Panc1 (cell line): ENCODE measurements around the gene MCRIP2. TPM values are rescaled to one million over a fixed set of nuclear protein-coding genes. Genes with fewer than 3 reads are reported as not detected.

ENCODE experiments used
- ATAC-seq: fragments of 200-7000 bp; cut with Tn5 transposase; 2 replicates; pipeline ENCODE4 v1.9.1; 2020; ENCODE audit warnings: mild to moderate bottlenecking, moderate library complexity
- BruUV-seq: library from RNA; stranded (reverse); fragments of 400-500 nt; replicated peaks from 2 replicates; lab custom pipeline; 2021; lab: Mats Ljungman, UMichigan
- CTCF ChIA-PET: fragments of 300-600 bp; sonication (Branson Sonifier 250); formaldehyde crosslinking; loops from one replicate; lab custom pipeline; 2022; ENCODE audit warnings: antibody characterized with exemption; lab: Charles Lee
- POLR2A ChIA-PET: fragments of 300-600 bp; sonication (Branson Sonifier 250); formaldehyde crosslinking; loops from one replicate; lab custom pipeline; 2022; ENCODE audit warnings: antibody characterized with exemption; lab: Charles Lee
- DNase-seq: peaks from one replicate; pipeline ENCODE4 v3.0.0-alpha.2; 2010; ENCODE audit warnings: low read depth, low spot score
- H3K27ac ChIP-seq: 2 replicates; pipeline ENCODE4 v1.5.1; 2011; ENCODE audit warnings: mild to moderate bottlenecking, low read length, inconsistent platforms
- H3K27me3 ChIP-seq: fragments of 200-500 bp; sonication (Bioruptor generic); 2 replicates; pipeline ENCODE4 v1.6.0; 2014; ENCODE audit warnings: low read length, inconsistent platforms; ENCODE audit not compliant: control insufficient read depth, insufficient read depth
- H3K36me3 ChIP-seq: fragments of 200-500 bp; sonication (Bioruptor generic); 2 replicates; pipeline ENCODE4 v1.5.1; 2014; ENCODE audit warnings: inconsistent platforms, mild to moderate bottlenecking, low read length, moderate library complexity; ENCODE audit not compliant: control insufficient read depth, insufficient read depth
- H3K4me1 ChIP-seq: 2 replicates; pipeline ENCODE4 v1.5.1; 2011; ENCODE audit warnings: inconsistent platforms, mild to moderate bottlenecking, low read length, moderate library complexity; ENCODE audit not compliant: control insufficient read depth, insufficient read depth
- H3K4me3 ChIP-seq, 2 experiments: 2 replicates each; pipeline ENCODE4 v1.5.1; 2011 to 2012; ENCODE audit warnings: low read depth in 2 of 2, low read length in 2 of 2, mild to moderate bottlenecking in 2 of 2, inconsistent platforms in 1 of 2, moderate library complexity in 1 of 2
- H3K9me3 ChIP-seq: fragments of 200-500 bp; sonication (Bioruptor generic); 2 replicates; pipeline ENCODE4 v1.5.1; 2014; ENCODE audit warnings: low read depth, mild to moderate bottlenecking, inconsistent platforms, low read length, moderate library complexity; ENCODE audit not compliant: control insufficient read depth, insufficient read depth
- POLR2AphosphoS5 ChIP-seq: IDR thresholded peaks from 2 replicates; pipeline ENCODE4 v1.6.1; 2012; ENCODE audit warnings: mild to moderate bottlenecking, low read depth, low read length, moderate library complexity
- SIN3A ChIP-seq: IDR thresholded peaks from 2 replicates; pipeline ENCODE4 v1.6.1; 2012; ENCODE audit warnings: low read depth, mild to moderate bottlenecking, low read length, moderate library complexity, borderline replicate concordance; ENCODE audit not compliant: insufficient read depth
- TCF7L2 ChIP-seq: IDR thresholded peaks from 2 replicates; pipeline ENCODE4 v1.6.1; 2011; ENCODE audit warnings: mild to moderate bottlenecking, low read depth, low read length, inconsistent platforms
- in situ Hi-C: cut with HindIII; loops from 2 replicates; pipeline ENCODE4 v1.10.0; 2016; ENCODE audit warnings: low sequenced_read_pairs, low pct_unique_long_range_greater_than_20kb
- intact Hi-C: fragments of 100-400 bp; cut with micrococcal nuclease; formaldehyde crosslinking; loops from one replicate; pipeline ENCODE4 v1.10.0; 2022; ENCODE audit not compliant: unreplicated experiment
- total RNA-seq: library from RNA; stranded (reverse); gene quantifications from one replicate; pipeline ENCODE4 v1.2.1, GENCODE V29; 2021; ENCODE audit not compliant: unreplicated experiment
- TF ChIP-seq, protein P1 (sequence below), 2 experiments: IDR thresholded peaks; 2 replicates each; pipeline ENCODE4 v1.6.1; 2011 to 2012; ENCODE audit warnings: low read depth in 2 of 2, control low read depth in 1 of 2, low read length in 1 of 2, mild to moderate bottlenecking in 1 of 2, moderate library complexity in 1 of 2; ENCODE audit not compliant: insufficient read depth in 1 of 2
- TF ChIP-seq, protein P2 (sequence below): fragments of 450-650 bp; IDR thresholded peaks from 2 replicates; pipeline ENCODE4 v1.5.1; 2017; ENCODE audit warnings: mild to moderate bottlenecking

Gene MCRIP2
- total RNA-seq, 1 experiment from 2014 or later: 91.6 TPM

DNA sequence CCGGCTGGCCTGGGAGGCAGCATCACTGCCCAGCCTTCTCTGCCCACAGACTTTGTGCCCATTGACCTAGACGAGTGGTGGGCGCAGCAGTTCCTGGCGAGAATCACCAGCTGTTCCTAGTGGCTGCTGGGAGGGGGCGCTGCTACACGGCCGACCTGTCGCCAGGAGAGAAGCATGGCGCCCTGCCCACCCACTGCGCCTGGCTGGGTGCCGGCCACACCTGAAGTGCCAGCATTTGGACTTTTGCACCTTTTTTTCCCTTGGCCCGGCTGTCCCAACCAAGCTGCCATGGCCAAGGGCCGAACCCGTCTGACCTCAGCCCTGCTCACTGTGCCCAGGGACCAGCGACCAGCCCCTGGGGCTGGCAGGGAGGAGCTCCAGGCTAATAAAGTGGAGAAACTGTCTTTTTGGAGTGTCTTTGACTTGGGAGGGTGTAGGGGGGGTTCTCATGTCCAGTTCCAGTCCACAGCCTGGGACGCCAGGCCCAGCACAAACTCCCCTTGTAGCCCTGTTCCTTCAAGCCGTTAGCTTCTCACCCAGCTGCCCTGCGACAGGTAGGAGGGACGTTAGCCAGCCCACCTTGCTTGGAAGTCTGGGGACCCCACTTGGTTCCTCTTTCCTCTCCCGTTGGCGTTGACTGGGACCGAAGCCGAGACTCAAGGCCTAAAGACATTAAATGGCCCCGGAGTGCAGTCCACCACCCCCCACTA is 6.6 kb downstream of the MCRIP2 start:
- H3K36me3 ChIP-seq: no peaks in the 10 kb centered on the region
- ATAC-seq: peak; percentile 7; the same call in 1 of the 2 replicates
- TSS peak; percentile 23 for BruUV-seq
- H3K9me3 ChIP-seq: no peaks in the 10 kb centered on the region
- no peak for DNase-seq
- ChIA-PET POLR2A (interaction anchor here (0.6 kb wide), 1 partner anchor 244 kb away, joined by 3 read pairs; no protein-coding TSS in a partner anchor), CTCF (no interaction called here)
- peaks cover 42% of the 10 kb centered on the region for H3K4me1 ChIP-seq
- TF ChIP-seq, protein P1, sequence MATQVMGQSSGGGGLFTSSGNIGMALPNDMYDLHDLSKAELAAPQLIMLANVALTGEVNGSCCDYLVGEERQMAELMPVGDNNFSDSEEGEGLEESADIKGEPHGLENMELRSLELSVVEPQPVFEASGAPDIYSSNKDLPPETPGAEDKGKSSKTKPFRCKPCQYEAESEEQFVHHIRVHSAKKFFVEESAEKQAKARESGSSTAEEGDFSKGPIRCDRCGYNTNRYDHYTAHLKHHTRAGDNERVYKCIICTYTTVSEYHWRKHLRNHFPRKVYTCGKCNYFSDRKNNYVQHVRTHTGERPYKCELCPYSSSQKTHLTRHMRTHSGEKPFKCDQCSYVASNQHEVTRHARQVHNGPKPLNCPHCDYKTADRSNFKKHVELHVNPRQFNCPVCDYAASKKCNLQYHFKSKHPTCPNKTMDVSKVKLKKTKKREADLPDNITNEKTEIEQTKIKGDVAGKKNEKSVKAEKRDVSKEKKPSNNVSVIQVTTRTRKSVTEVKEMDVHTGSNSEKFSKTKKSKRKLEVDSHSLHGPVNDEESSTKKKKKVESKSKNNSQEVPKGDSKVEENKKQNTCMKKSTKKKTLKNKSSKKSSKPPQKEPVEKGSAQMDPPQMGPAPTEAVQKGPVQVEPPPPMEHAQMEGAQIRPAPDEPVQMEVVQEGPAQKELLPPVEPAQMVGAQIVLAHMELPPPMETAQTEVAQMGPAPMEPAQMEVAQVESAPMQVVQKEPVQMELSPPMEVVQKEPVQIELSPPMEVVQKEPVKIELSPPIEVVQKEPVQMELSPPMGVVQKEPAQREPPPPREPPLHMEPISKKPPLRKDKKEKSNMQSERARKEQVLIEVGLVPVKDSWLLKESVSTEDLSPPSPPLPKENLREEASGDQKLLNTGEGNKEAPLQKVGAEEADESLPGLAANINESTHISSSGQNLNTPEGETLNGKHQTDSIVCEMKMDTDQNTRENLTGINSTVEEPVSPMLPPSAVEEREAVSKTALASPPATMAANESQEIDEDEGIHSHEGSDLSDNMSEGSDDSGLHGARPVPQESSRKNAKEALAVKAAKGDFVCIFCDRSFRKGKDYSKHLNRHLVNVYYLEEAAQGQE (IDR thresholded peaks at IDR 0.05; ENCODE audit: insufficient read depth in 1 of 2, low read depth in 2 of 2, low read length in 1 of 2): no peak
- TF ChIP-seq, protein P2, sequence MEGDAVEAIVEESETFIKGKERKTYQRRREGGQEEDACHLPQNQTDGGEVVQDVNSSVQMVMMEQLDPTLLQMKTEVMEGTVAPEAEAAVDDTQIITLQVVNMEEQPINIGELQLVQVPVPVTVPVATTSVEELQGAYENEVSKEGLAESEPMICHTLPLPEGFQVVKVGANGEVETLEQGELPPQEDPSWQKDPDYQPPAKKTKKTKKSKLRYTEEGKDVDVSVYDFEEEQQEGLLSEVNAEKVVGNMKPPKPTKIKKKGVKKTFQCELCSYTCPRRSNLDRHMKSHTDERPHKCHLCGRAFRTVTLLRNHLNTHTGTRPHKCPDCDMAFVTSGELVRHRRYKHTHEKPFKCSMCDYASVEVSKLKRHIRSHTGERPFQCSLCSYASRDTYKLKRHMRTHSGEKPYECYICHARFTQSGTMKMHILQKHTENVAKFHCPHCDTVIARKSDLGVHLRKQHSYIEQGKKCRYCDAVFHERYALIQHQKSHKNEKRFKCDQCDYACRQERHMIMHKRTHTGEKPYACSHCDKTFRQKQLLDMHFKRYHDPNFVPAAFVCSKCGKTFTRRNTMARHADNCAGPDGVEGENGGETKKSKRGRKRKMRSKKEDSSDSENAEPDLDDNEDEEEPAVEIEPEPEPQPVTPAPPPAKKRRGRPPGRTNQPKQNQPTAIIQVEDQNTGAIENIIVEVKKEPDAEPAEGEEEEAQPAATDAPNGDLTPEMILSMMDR: peak; percentile 84; the same call in 1 of the 2 replicates
- TF ChIP-seq POLR2AphosphoS5 (no peak), TCF7L2 (no peak)
- H3K27me3 ChIP-seq: no peaks in the 10 kb centered on the region
- peak overlapping the region; percentile 78 for H3K27ac ChIP-seq
- in situ Hi-C loops (no loop called here), intact Hi-C loops (no loop called here)
- peak overlapping the region; percentile 56 for H3K4me3 ChIP-seq

DNA sequence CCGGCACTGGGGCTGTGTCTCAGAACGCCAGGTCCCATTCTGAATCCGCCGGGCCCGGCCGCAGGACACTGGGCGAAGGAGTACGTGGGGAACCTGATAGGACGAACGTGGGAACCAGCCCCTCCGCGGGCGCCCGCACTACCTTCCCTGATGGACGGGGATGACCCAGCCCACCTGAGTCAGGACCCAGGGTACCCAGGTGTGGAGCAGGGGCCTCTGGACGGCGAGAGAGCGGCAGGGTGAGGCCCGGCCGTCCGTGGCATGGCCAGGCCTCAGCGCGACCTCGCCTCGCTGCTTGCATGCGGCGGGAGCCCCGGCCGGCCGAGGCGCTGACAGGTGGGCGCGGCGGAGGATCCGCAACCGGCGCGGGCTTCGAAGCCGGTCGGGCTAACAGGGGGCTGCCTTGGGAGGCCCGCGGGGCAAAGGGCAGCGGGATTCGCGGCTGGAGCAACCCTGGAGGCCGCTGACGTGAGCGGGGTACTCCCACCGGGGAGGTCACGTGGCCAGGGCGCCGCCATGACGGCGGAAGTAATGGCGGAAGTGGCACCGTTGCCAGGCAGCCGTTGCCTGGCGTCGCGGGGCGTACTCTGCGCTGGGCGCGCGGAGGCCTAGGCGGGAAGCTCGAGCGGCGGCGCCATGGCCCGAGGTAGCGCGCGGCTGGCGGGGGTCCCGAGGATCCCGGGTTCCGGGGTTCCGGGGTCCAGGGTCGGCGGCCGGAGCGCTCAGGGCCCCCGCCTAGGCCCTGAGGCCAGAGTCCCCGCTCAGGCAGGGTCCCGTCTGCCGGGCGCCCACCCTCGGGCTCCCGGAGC is 7.4 kb downstream of the MCRIP2 start, which contains the start of gene WDR90:
TSS of gene WDR90 (plus strand) at position 585 of the 809 bp plus-strand sequence. CDS start at position 637, 52 bp downstream.
- in situ Hi-C loops: no loop called here
- H3K27ac ChIP-seq: peak within 1 kb of the TSS; percentile 78
- H3K4me1 ChIP-seq: peaks cover 36% of the 10 kb centered on the region
- intact Hi-C loops: no loop called here
- H3K36me3 ChIP-seq: no peaks in the 10 kb centered on the region
- H3K9me3 ChIP-seq: no peaks in the 10 kb centered on the region
- ATAC-seq (peak; percentile 77), DNase-seq (no peak)
- peak within 1 kb of the TSS; percentile 56 for H3K4me3 ChIP-seq
- ChIA-PET POLR2A (interaction anchor here (0.6 to 0.9 kb wide), 2 partner anchors 11 to 245 kb away, joined by 3 to 4 read pairs; no protein-coding TSS in a partner anchor), CTCF (no interaction called here)
- H3K27me3 ChIP-seq: no peaks in the 10 kb centered on the region
- TF ChIP-seq POLR2AphosphoS5 (no peak; the same call in 1 of the 2 replicates), SIN3A (peak; percentile 98)
- TF ChIP-seq, protein P1 (IDR thresholded peaks at IDR 0.05; ENCODE audit: insufficient read depth in 1 of 2, low read depth in 2 of 2, low read length in 1 of 2): 0 out of 4 replicates have a peak, but pooled peaks of 1 of the 2 experiments have one; percentile 10
- BruUV-seq: TSS peak; percentile 69
